HG03565 (cell line): ENCODE measurements around the gene MED13L.

Experiments used
- ATAC-seq: cut with Tn5 transposase; IDR thresholded peaks from one replicate; pipeline ENCODE4 v1.9.1; 2021; ENCODE audit warnings: mild to moderate bottlenecking, moderate library complexity; ENCODE audit not compliant: unreplicated experiment

Gene MED13L

GRCh38 chr12:116280595-116281290 lies 3.2 kb upstream of the MED13L start:
- no peak for ATAC-seq

GRCh38 chr12:116278667-116279066 lies 1.2 kb upstream of the MED13L start:
- no peak for ATAC-seq

GRCh38 chr12:116278279-116278626 lies 760 bp upstream of the MED13L start:
- no peak for ATAC-seq

- ATAC-seq = peak; percentile 33
Measured at GRCh38 chr12:116276652-116277466, 634 bp downstream of the MED13L start.

- no peak for ATAC-seq
Measured at GRCh38 chr12:116274551-116275375, 2.7 kb downstream of the MED13L start.

- no peak for ATAC-seq
Measured at GRCh38 chr12:116273813-116274550, 3.5 kb downstream of the MED13L start.

GRCh38 chr12:116267948-116268347 lies 9.5 kb downstream of the MED13L start:
- no peak for ATAC-seq

GRCh38 chr12:116266631-116267349 lies 10.7 kb downstream of the MED13L start:
- ATAC-seq = no peak

GRCh38 chr12:116266168-116266601 lies 11.3 kb downstream of the MED13L start:
- no peak for ATAC-seq

- no peak for ATAC-seq
Measured at GRCh38 chr12:116265351-116266147, 11.9 kb downstream of the MED13L start.

- ATAC-seq = no peak
Measured at GRCh38 chr12:116264525-116265070, 12.9 kb downstream of the MED13L start.

- ATAC-seq = no peak
Measured at GRCh38 chr12:116263844-116264243, 13.6 kb downstream of the MED13L start.

GRCh38 chr12:116263431-116263830 lies 14.1 kb downstream of the MED13L start:
- no peak for ATAC-seq

- no peak for ATAC-seq
Measured at GRCh38 chr12:116262741-116263140, 14.8 kb downstream of the MED13L start.

- ATAC-seq = no peak
Measured at GRCh38 chr12:116261525-116262100, 15.9 kb downstream of the MED13L start.

- no peak for ATAC-seq
Measured at GRCh38 chr12:116259800-116260577, 17.5 kb downstream of the MED13L start.

GRCh38 chr12:116257826-116258225 lies 19.7 kb downstream of the MED13L start:
- no peak for ATAC-seq

GRCh38 chr12:116257215-116257614 lies 20.3 kb downstream of the MED13L start:
- ATAC-seq = no peak
